GM19372 (cell line): Measurements from ENCODE around the gene SYNGR2.
"Not testable (repeated sequence)": the region's sequence is repeated elsewhere in the genome, so short reads cannot be mapped to it uniquely, and the experiment has no call there.

Source experiments
- ATAC-seq: cut with Tn5 transposase; IDR thresholded peaks from one replicate; pipeline ENCODE4 v1.9.1; 2021; ENCODE audit warnings: mild to moderate bottlenecking, low read depth, moderate library complexity; ENCODE audit not compliant: unreplicated experiment

SYNGR2 gene

GRCh38 chr17:78129351-78130089, 38.9 kb upstream of the SYNGR2 start:
- ATAC-seq = no peak

- ATAC-seq = no peak
These were observed 38.3 kb upstream of the SYNGR2 start for GRCh38 chr17:78130090-78130436.

- no peak for ATAC-seq
These were observed 37.8 kb upstream of the SYNGR2 start, which contains the start of gene TMC8 for GRCh38 chr17:78130437-78131101. TMC8 (plus strand) TSS chr17:78130771; CDS start chr17:78131589, 818 bp downstream.

- ATAC-seq = no peak
These were observed 37.0 kb upstream of the SYNGR2 start for GRCh38 chr17:78131172-78132083.

- ATAC-seq = no peak
These were observed 36.2 kb upstream of the SYNGR2 start for GRCh38 chr17:78132084-78132676.

GRCh38 chr17:78132767-78133178, 35.6 kb upstream of the SYNGR2 start:
- ATAC-seq = no peak

- ATAC-seq = no peak
These were observed 35.0 kb upstream of the SYNGR2 start for GRCh38 chr17:78133179-78133951.

- no peak for ATAC-seq
These were observed 34.1 kb upstream of the SYNGR2 start for GRCh38 chr17:78133971-78134898.

GRCh38 chr17:78134899-78135385, 33.4 kb upstream of the SYNGR2 start:
- ATAC-seq = no peak

GRCh38 chr17:78135858-78136500, 32.4 kb upstream of the SYNGR2 start:
- no peak for ATAC-seq

GRCh38 chr17:78137392-78138203, 30.8 kb upstream of the SYNGR2 start:
- no peak for ATAC-seq

- no peak for ATAC-seq
These were observed 29.9 kb upstream of the SYNGR2 start for GRCh38 chr17:78138204-78139060.

- not testable (repeated sequence) for ATAC-seq
These were observed 28.6 kb upstream of the SYNGR2 start for GRCh38 chr17:78139861-78140168.

GRCh38 chr17:78140169-78141051, 28.0 kb upstream of the SYNGR2 start:
- peak; percentile 77 for ATAC-seq

- no peak for ATAC-seq
These were observed 26.8 kb upstream of the SYNGR2 start for GRCh38 chr17:78141437-78142118.
